H1 (cell line): ENCODE measurements around the gene FAHD1. TPM values are rescaled to one million over a fixed set of nuclear protein-coding genes. Genes with fewer than 3 reads are reported as not detected.

Experiments
- ASH2L ChIP-seq: fragments of 200-600, 300-600 bp; sonication (generic); IDR thresholded peaks from one replicate; pipeline ENCODE4 v1.7.1; 2017; ENCODE audit warnings: low read length
- FOSL1 ChIP-seq: IDR thresholded peaks from 2 replicates; pipeline ENCODE4 v1.6.1; 2011; ENCODE audit warnings: mild to moderate bottlenecking, low read depth, low read length, moderate library complexity; ENCODE audit not compliant: insufficient read depth
- GTF2F1 ChIP-seq: IDR thresholded peaks from 2 replicates; pipeline ENCODE4 v1.6.1; 2012; ENCODE audit warnings: low read depth, low read length, improper control_type of control experiment, borderline replicate concordance
- HDAC2 ChIP-seq, 2 experiments: fragments of 300-600 bp in 1 of 2; sonication (generic) in 1 of 2; IDR thresholded peaks; 2 replicates each; pipeline ENCODE4 v1.6.1; 2011 to 2012; ENCODE audit warnings: low read depth in 2 of 2, low read length in 2 of 2, mild to moderate bottlenecking in 2 of 2, moderate library complexity in 2 of 2, borderline replicate concordance in 1 of 2, inconsistent platforms in 1 of 2
- POU5F1 ChIP-seq: IDR thresholded peaks from 2 replicates; pipeline ENCODE4 v1.6.1; 2011; ENCODE audit warnings: low read depth, mild to moderate bottlenecking, low read length, moderate library complexity
- SP1 ChIP-seq: IDR thresholded peaks from 2 replicates; pipeline ENCODE4 v1.6.1; 2011; ENCODE audit warnings: low read depth, low read length
- TBP ChIP-seq: IDR thresholded peaks from 2 replicates; pipeline ENCODE4 v1.6.1; 2011; ENCODE audit warnings: low read depth, low read length, improper control_type of control experiment
- TEAD4 ChIP-seq: IDR thresholded peaks from 2 replicates; pipeline ENCODE4 v1.6.1; 2012; ENCODE audit warnings: low read depth, low read length, inconsistent platforms, mixed read lengths
- polyA plus RNA-seq, 7 experiments: library from polyadenylated mRNA; depleted of rRNA in 3 of 7; stranded (reverse) in 5 of 7; unstranded in 2 of 7; fragments of >200 nt in 5 of 7; fragments of 200-250 nt in 2 of 7; gene quantifications; 1 replicate in 5 of 7; 2 replicates in 1 of 7; 4 replicates in 1 of 7; pipeline versions ENCODE4 v1.2.1 to v1.2.3, GENCODE V29; 2011 to 2013; ENCODE audit warnings: missing spikeins in 2 of 7, mixed read lengths in 2 of 7
- total RNA-seq: library from RNA; stranded (reverse); fragmentation: NEBNext Ultra II Directional; extraction: Animal tissue kit (Norgen Biotek cat#: 25700); gene quantifications from 2 replicates; pipeline ENCODE4 v1.2.1, GENCODE V29; 2021

The FAHD1 gene
- total and polyA plus RNA-seq, 2 of the 8 experiments (the other 6 are each of a cell fraction or from before 2014, with no cell fraction given), result 20.4 to 31.9 TPM

DNA sequence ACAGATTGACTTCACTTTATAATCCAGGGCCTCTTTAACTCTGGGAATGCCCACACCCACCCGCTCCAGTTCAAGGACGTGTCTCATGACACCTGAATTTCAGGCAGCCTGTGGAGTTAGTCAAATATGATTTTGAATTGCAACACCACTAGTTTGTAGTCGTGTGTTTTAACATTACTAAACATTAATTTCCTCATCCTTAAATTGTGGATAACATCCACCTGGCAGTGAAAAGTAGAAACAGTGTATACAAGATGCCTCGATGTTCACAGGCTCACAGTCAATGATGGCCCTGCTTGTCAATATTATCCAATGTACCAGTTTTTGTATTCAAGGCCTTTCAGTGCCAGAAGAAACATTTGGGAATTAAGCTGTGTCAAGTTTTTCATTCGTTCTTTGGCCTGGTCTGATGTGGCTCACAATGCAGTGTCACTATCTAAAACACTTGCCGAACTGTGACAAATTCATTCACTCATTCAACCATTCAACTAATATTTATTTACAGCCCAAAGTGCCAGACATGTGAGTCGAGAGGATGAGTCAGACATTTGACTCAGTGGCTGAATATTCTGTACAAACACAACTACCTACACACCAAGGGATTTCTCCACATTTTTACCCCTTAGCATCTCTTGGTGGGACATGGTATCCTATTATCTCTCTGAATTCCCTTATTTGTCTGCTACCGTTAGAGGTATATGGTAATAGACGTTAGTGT, 43.5 kb downstream of the FAHD1 start (continued):
- TF ChIP-seq TBP, result no peak
- TF ChIP-seq ASH2L, result no peak
- no peak for TF ChIP-seq FOSL1
- TF ChIP-seq POU5F1, result no peak
- TF ChIP-seq GTF2F1, result no peak
- no peak for TF ChIP-seq HDAC2 (IDR thresholded peaks at IDR 0.05; ENCODE audit: borderline replicate concordance in 1 of 2, low read depth in 2 of 2, low read length in 2 of 2)
- no peak for TF ChIP-seq TEAD4
- TF ChIP-seq SP1, result no peak
- TF ChIP-seq, all 59 proteins: peak for 0
